NCI-H526 (cell line): ENCODE data around the gene TSKU.
A peak's percentile ranks its signal among the peaks of the same experiment; 100 is the strongest.

Experiments
- DNase-seq, 2 experiments: peaks; one replicate each; lab custom pipeline; 2025; lab: John Stamatoyannopoulos, UW

TSKU gene

GRCh38 chr11:76783294-76783895, at the start of gene TSKU:
TSS of gene TSKU (plus strand) at chr11:76783356. CDS start at chr11:76795617, 12,261 bp downstream.
- DNase-seq: peak; percentile 42 to 89

GRCh38 chr11:76733906-76734305, 49.2 kb upstream of the TSKU start:
- peak; percentile 69 to 86 for DNase-seq

GRCh38 chr11:76734456-76735420, 48.4 kb upstream of the TSKU start:
- DNase-seq: no peak

GRCh38 chr11:76735841-76736240, 47.3 kb upstream of the TSKU start:
- DNase-seq: no peak

- DNase-seq: no peak
Measured at GRCh38 chr11:76736266-76736665, 46.9 kb upstream of the TSKU start.

GRCh38 chr11:76736773-76737495, 46.2 kb upstream of the TSKU start:
- no peak for DNase-seq

GRCh38 chr11:76738618-76739240, 44.4 kb upstream of the TSKU start:
- no peak for DNase-seq

- no peak for DNase-seq
Measured at GRCh38 chr11:76739798-76740197, 43.4 kb upstream of the TSKU start.

- no peak for DNase-seq
Measured at GRCh38 chr11:76740772-76741171, 42.4 kb upstream of the TSKU start.

GRCh38 chr11:76742902-76743301, 40.3 kb upstream of the TSKU start:
- DNase-seq: no peak

GRCh38 chr11:76744186-76745043, 38.7 kb upstream of the TSKU start:
- DNase-seq: no peak

- no peak for DNase-seq
Measured at GRCh38 chr11:76745044-76745376, 38.1 kb upstream of the TSKU start.

- DNase-seq: no peak
Measured at GRCh38 chr11:76745561-76746207, 37.5 kb upstream of the TSKU start.

GRCh38 chr11:76747153-76747914, 35.8 kb upstream of the TSKU start:
- DNase-seq: no peak

GRCh38 chr11:76747915-76748860, 35.0 kb upstream of the TSKU start:
- DNase-seq: no peak

- no peak for DNase-seq
Measured at GRCh38 chr11:76748948-76749347, 34.2 kb upstream of the TSKU start.

- no peak for DNase-seq
Measured at GRCh38 chr11:76750067-76750466, 33.1 kb upstream of the TSKU start.

- DNase-seq: no peak
Measured at GRCh38 chr11:76750746-76751145, 32.4 kb upstream of the TSKU start.
